Fibroblast of gingiva (primary cell): ENCODE results near the gene LCE3E.
"Not testable (repeated sequence)": the region's sequence is repeated elsewhere in the genome, so short reads cannot be mapped to it uniquely, and the experiment has no call there.

Source experiments
- DNase-seq: peaks from one replicate; pipeline ENCODE4 v3.0.0-alpha.2; 2011; ENCODE audit warnings: low read depth

The LCE3E gene, protein sequence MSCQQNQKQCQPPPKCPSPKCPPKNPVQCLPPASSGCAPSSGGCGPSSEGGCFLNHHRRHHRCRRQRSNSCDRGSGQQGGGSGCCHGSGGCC

DNA sequence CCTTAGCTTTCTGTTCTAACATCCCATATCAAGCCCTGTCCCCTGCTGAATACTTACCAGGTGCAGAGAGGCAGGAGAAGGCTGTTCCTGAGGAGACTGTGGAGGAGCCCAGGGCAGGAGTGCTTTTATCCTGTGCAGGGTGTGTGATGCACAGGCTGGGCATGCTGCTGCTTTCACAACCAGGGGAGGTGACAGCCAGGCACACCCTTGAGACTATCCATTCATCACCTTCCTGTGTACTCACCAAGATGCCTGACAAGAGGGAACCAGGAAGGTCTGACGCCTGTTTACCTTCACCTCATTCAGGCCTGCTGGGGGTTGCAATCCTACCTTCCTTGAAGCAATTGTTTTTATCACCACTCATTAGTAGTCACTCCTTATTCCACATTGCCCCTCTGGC, at the start of gene LCE3E:
LCE3E (minus strand) TSS at position 100 of the 400 bp plus-strand sequence. CDS start 572 bp downstream, outside the sequence.
- no peak for DNase-seq

DNA sequence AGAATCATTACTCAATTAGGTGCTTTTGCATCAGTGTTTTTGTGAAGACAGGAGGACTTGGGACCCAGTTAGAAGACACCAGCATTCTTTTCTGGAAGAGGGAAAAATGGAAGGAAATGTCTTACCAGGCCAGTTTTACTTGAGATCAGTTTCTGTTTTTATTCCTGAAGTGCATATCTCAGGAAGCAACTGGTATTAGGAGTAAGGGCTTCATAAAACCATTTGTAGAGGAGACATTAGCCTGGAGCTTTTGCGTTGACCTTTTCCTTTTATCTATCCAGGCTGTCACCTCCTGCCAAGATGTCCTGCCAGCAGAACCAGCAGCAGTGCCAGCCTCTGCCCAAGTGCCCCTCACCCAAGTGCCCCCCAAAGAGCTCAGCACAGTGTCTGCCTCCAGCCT, 46.9 kb upstream of the LCE3E start, which contains the start of gene LCE3B:
LCE3B (plus strand) TSS at position 301 of the 400 bp plus-strand sequence; CDS start at position 301, 0 bp downstream.
- DNase-seq, result no peak

DNA sequence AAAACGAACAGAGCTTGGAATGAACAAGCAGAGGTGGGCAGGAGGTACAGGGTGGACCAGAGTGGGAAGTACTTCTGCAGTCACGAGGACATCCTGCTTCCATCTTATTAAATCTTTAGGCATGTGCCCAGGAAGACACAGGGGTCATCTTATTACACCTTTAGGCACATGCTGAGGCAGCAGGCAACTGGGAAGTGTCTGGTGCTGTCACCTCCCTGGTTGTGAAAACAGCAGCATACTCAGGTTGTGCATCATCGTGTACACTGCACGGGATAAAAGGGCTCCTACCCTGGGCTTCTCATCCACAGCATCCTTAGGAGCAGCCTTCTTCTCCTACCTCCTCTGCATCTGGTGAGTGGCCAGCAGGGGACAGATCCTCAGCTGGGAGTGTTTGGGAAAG, 33.4 kb upstream of the LCE3E start, which contains the start of gene LCE3C:
LCE3C (plus strand) TSS at position 301 of the 400 bp plus-strand sequence. CDS start 498 bp downstream, outside the sequence.
- no peak for DNase-seq

DNA sequence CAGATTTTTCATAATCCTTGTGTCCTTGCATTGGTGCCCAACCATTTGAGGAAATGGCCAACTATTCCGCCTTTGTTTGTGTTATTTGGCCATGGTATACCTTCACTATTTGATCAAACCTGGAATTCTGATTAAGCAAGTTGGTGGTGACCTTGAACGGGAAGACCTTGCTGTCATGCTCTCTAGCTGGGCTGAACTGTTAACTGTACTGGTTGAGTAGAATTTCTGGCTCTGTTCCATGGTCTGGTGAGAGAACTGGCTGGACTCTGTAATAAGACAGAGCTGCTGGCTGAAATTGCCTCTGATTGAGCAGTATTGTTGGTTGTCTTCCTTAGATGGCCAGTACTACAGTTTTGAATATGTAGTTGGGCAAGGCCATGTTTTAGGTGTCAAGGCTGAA, 30.4 kb upstream of the LCE3E start:
- DNase-seq, result no peak

DNA sequence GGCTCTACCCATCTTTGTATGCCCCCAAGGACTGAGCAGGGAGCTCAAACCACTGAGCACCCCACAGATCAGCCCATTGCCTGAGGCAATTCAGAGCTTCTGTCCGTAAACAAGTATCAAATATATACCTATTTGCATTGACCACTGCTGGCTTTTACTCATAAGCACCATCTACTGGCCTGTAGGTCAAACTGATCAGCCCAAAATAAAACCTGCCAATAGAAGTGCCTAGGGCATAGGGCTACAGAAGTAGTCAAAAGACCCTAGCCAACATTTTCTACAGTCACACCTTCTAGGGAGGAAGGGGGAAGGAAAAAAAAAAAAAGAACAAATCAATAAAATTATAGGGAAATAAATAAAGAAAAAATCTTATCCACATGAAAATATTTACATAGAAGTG, 19.0 kb upstream of the LCE3E start:
- DNase-seq, result no peak

DNA sequence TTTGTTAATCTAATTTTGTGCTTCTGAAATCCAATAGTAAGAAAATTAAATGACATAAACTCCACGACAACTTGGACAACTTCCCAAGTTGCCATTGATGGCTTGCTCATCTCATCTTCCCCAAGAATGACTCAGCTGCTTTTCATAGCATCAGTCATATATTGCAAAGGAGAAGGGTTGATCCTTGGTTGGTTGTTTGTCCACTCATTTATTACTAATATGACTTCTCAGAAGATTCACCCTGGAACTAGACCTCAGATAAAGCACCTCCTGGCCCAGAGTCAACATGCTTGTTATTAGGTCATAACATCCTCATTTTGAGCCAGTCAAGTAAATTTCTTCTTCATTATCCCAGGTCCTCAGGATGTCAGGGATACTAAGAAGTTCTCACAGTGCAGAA, 16.1 kb upstream of the LCE3E start:
- no peak for DNase-seq

DNA sequence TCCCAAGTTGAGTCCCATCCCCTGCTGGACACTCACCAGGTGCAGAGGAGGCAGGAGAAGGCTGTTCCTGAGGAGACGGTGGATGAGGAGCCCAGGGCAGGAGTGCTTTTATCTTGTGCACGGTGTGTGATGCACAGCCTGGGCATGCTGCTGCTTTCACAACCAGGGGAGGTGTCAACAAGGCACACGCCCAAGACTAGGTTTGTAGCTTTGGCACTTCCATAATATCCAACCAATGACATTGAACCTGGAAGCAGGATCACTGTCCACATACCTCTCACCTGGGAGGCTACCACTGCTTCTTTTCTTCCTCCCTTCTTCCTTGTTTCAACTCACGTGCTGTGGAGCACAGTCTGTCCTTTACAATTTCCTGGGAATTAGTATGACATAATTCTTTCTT, 13.9 kb upstream of the LCE3E start, which contains the start of gene LCE3D:
LCE3D (minus strand) TSS at position 84 of the 400 bp plus-strand sequence. CDS start 580 bp downstream, outside the sequence.
- DNase-seq, result no peak

DNA sequence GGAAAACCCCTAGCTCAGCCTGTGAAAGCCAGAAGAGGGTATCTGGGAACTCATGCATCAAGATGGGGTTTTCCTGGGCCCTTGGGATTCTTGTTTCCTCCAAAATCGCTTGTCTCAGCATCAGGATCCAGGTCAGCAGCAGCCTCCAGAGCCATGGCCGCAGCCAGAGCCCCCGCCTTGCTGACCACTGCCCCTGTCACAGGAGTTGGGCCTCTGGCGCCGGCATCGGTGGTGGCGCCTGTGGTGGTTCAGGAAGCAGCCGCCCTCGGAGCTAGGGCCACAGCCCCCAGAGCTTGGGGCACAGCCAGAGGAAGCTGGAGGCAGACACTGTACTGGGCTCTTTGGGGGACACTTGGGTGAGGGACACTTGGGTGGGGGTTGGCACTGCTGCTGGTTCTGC, 12.9 kb upstream of the LCE3E start:
- DNase-seq, result not testable (repeated sequence)

DNA sequence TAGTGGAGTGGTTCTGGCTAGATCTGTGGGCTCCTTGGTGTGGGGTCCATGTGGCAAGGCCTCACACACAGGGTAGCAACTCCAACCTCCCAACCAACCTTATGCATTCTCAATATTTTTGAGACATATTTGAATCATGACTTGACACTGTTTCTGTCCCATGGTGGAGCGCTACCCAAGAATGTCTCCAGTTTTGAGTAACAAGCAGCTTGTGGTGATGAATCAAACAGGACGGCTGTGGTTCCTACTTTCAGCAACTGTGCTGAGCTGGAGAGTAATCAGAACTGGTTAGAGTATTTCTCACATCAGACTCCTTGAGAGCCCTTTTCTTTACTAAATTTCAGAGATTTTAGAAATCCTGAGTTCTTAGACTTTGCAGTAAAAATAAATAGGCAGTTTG, 10.6 kb upstream of the LCE3E start:
- no peak for DNase-seq

DNA sequence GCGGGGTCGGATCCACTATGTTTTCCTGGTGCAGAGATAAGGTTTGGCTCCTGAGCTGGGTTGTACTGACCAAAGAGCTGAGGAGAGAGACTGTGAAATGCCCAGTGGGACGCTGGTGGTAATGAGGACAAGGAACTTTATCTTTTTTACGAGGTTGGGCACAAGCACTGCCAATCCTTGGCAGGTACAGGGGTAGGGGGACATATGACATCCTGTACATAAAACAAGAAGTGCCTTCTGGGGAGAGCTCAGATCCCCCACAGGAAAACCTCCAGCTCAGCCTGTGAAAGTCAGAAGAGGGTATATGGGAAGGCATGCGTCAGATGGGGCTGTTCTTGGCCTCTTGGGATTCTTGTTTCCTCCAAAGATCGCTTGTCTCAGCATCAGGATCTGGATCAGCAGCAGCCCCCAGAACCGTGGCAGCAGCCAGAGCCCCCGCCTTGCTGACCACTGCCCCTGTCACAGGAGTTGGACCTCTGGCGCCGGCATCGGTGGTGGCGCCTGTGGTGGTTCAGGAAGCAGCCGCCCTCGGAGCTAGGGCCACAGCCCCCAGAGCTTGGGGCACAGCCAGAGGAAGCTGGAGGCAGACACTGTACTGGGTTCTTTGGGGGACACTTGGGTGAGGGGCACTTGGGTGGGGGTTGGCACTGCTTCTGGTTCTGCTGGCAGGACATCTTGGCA, 905 bp downstream of the LCE3E start:
- no peak for DNase-seq

DNA sequence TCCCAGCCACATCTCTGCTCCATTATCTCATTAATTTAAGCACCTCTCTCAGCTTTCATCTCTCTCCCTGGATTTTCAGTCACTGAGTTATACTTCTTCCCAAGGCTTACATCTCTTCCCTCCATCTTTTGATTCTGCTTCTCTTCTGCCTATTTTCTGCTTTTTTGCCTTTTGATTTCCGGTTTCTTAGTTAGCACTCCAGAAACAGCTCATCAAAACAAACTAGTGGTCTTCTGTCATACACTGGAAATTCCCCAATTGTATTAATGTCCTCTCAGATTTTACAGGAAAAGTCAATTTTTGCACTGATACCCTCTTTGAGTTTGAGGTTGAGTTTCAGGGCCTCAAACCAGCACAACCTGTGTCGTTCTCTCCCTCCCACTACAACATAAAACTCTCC, 1.5 kb downstream of the LCE3E start:
- no peak for DNase-seq

DNA sequence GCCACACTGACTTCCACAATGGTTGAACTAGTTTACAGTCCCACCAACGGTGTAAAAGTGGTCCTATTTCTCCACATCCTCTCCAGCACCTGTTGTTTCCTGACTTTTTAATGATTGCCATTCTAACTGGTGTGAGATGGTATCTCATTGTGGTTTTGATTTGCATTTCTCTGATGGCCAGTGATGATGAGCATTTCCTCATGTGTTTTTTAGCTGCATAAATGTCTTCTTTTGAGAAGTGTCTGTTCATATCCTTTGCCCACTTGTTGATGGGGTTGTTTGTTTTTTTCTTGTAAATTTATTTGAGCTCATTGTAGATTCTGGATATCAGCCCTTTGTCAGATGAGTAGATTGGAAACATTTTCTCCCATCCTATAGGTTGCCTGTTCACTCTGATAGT, 18.2 kb downstream of the LCE3E start:
- not testable (repeated sequence) for DNase-seq

DNA sequence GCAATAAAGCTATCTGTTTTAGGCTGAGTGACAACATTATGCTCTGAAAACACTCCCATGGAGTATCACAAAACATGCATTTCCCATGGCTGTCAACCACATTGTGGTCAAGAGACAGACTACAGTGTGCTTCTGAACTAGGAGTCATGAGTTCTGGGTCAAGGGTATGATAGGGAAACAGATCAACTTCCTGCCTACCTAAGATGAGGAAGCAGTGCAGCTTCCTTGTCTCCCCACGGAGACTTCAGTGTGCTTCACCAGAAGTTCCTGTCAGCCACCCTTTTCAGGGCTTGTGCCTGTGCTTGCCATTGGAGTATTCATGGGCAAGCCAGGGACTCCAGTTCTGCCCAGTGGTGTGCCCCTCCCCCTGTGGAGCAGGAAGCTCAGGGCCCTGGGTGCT, 19.9 kb downstream of the LCE3E start:
- no peak for DNase-seq

DNA sequence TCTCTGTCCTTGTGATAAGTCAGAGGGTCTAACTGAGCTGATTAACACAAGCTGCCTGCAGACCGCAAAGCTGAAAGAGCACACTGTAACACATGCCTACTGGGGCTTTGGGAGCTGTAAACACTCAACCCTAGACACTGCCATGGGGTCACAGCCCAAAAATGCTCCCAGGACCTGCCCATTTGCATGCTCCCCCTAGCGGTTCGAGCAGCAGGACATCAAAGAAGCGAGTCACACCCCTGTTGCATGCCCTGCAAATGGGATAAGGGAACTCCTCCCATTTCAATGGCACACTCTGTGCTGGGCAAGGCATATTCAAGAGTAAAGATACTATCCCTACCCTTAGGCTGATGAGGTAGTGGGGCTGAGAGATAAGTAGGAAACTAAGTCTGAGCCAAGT, 22.8 kb downstream of the LCE3E start:
- no peak for DNase-seq

DNA sequence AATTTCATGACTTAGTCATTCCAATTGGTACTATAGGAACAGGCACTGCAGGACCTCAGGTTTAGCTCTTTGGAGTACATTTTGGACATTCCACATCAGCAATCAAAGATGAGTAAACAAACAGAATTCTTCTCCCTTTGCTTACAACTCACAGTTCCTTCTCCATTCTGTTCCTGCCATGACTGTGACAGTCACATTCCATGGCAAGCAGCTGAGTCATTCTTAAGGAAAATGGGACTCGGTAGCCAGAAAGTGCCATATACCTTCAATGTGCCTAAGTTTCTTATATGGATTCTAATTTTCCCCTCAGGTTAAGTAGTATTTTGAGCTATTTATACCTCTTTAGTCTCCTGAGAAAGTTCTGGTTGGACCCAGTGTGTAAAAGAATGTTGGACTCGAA, 26.7 kb downstream of the LCE3E start:
- no peak for DNase-seq

DNA sequence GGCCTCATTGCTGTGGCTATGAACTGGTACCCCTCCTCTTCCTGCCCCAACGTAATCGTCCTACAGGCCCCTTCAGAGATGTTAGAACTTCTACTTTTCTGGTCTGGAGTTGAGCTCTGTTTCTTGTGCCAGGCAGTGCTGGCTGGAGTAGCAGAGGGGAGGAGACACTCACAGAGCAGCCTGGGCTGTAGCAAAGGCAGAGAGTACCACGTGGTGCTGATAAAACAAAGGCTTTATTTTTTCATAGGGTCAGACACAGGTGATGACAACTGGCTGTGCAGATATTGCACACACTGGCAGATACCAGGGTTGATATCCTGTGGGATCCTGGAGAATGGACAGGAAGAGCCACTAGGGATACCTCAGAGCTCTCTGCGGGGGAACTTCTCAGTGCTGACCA, 29.1 kb downstream of the LCE3E start:
- no peak for DNase-seq

DNA sequence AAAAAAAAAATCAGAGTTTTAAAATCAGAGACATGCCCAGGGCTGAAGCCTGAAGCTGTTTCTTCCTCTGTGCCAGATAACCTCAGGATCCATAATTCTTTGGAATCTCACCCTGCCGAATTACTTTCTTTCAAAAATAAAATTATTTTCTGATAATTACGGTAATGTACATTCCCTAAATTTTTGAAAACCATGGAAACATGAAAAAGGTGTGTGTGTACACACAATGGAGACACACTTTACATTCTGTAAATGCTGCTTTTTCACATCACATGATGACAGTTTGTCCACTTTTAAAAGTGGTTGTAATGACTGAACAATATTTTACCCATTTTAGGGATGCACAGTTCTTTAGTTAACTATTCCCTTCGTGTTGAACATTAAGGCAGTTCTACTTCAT, 30.8 kb downstream of the LCE3E start:
- no peak for DNase-seq

DNA sequence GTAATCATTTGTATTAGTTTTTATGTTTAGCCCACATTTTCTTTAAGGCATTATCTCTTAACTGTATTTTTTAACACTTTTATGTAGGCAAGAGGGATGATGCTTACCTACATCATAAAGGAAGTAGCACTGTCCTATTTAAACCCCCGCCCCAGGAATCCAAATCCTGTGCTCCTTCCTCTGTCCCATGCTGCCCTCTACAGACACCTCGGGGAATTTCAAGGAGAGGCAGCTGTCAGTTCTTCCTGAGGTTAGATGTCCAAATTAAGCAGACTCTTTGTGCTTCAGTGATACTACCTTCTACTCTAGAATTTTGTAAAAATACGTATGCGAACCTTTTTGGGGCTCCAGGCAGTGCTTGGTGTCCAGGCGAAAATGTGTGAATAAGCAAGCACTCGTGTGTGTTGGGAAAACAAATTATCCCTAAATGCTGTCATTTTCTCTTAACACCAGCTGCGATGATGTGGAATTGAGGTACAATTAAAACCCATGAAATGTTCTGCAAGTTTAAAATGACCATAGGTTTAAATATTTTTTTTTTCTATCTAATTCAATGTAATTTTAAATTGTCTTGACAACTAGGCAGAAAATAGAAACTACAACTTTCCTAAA, 33.1 kb downstream of the LCE3E start:
- DNase-seq, result no peak

DNA sequence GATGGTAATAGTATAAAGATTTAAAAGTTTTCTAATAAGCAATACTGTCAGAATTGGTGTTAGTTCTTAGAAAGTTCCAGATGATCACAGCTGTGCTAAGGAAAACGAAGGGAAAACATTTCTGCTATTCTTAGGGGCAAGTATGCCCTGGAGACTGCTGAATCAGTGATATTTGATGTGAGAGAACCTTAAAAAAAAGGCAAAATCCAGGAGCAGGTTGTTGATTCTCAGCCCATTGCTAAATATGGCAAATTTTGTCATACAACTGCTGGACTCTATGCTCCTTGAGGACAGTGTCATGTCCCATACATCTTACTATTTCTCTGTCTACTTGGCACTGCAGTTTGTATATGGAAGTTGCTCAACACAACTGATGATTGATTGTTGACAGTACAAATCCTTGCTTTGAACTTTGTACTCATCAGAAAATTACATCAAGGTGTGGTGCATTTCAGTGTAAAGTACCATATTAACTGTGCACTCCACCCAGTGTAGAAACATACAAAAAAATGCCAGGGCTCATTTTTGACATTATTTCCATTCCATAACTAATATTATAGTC, 41.4 kb downstream of the LCE3E start:
- no peak for DNase-seq

DNA sequence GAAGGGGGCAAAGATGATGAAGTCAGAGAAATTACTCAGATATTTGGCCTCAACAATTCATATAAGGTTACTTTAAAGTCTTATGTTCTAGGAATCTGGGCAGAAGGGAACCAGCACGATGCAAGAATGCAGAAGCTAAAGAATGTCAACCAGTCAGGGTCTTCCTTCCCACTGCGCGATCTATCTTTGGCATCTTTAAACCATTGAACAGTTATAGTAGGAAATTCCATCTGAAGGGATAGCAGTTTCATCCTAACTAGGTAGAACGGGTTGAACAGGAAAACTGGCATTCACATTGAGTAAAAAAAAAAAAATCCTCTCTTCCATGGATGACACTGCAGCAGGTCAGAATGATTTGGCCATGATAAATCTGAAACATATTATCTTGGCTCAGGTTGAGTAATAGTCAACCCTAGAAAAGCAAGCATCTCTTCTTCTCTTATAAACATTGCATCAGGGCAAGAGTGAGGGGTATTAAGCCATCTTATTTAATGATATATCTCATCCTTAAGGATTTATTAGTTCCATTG, 46.0 kb downstream of the LCE3E start:
- DNase-seq, result no peak

DNA sequence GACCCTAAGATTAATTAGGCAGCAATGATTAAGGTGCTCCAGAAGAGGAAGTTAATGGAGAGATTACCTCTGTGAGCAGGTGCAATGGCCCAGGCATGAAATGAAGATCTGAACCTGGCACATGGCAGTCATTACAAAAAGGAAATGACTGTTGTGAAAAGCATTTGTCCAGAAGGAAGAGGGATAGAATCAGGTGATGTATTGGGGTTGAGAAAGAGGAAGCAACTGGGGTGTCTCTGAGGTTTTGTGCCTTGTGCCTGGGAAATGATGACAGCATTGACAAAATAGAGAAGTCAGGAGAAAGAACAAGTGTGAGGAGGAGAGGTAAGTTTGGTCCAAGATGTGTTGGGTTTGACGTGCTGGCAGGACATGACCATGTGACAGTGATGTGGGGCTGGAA, 46.7 kb downstream of the LCE3E start:
- DNase-seq, result no peak

DNA sequence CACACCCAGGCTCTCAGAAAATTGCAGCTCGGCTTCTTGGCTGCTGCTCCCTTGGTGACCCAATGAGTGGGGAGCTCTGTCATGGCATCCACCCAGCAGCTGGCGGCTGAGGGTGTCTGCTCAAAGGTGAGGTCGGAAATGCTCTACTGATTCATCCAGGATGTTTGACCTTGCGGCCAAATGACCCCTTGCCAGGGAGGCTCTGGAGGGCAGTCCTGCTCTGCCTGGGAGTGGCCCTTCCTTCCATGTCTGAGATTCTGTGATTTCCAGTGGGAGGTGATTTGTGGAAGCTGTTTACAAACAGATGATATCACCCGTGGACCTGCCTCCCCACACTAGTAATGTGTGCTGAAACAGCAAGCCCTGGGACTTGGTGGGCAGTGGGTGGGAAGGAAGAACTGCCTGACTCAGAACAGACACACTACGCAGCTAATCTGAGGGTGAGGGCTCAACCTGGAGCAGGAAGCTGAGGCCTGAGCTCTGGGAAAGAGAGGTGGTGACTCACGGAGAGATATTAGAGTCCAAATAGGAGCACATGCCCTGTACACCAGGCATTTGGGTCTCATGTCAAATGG, 49.3 kb downstream of the LCE3E start:
- DNase-seq, result no peak

DNA sequence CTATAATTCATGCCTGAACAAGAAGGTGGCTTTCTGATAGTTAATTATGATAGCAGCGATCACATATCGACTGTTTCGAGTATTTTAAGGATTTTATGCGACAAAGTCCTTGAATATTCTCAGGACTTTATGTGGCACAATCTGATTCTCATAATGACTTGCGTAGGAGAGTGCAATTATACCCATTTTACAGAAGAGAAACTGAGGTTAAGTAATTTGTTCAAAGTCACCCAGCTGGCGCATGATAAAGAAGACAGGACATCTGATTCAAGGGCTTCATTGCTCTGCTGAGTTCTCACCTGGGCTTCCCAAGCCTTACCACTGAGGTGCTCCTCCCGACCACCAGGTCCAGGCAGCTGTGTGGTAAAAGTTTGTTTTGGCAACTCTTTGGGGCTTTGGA, 50.5 kb downstream of the LCE3E start:
- no peak for DNase-seq
